HCT116 (cell line): ENCODE measurements around the gene LRRC47.

ENCODE experiments used
- CTCF ChIP-seq, 3 experiments: fragments of 200-600 bp in 1 of 3; sonication (generic) in 1 of 3; IDR thresholded peaks in 2 of 3; conservative IDR thresholded peaks in 1 of 3; 2 replicates each; pipeline ENCODE4 v1.5.1; 2012 to 2017; ENCODE audit warnings: low read depth in 2 of 3, low read length in 2 of 3, antibody characterized with exemption in 1 of 3, borderline replicate concordance in 1 of 3, control low read depth in 1 of 3, mild to moderate bottlenecking in 1 of 3, mixed read lengths in 1 of 3, mixed run types in 1 of 3, moderate library complexity in 1 of 3; ENCODE audit not compliant: insufficient read depth in 1 of 3
- EGR1 ChIP-seq: IDR thresholded peaks from 2 replicates; pipeline ENCODE4 v1.6.1; 2012; ENCODE audit warnings: low read depth
- ELF1 ChIP-seq: IDR thresholded peaks from 2 replicates; pipeline ENCODE4 v1.6.1; 2012; ENCODE audit warnings: low read depth, borderline replicate concordance
- EZH2 ChIP-seq: fragments of 200-600 bp; sonication (generic); IDR thresholded peaks from 2 replicates; pipeline ENCODE4 v1.6.1; 2017; ENCODE audit warnings: antibody characterized with exemption, mixed run types
- EZH2phosphoT487 ChIP-seq: fragments of 200-600 bp; IDR thresholded peaks from 2 replicates; pipeline ENCODE4 v1.6.1; 2018; ENCODE audit warnings: antibody characterized with exemption, borderline replicate concordance
- MAX ChIP-seq: IDR thresholded peaks from 2 replicates; pipeline ENCODE4 v1.6.1; 2012
- POLR2A ChIP-seq: IDR thresholded peaks from 2 replicates; pipeline ENCODE4 v1.7.0; 2011; ENCODE audit warnings: borderline replicate concordance; ENCODE audit not compliant: insufficient read depth, insufficient read length; ENCODE audit errors: extremely low read depth
- SP1 ChIP-seq: IDR thresholded peaks from 2 replicates; pipeline ENCODE4 v1.6.1; 2012; ENCODE audit warnings: low read depth
- YY1 ChIP-seq: IDR thresholded peaks from 2 replicates; pipeline ENCODE4 v1.6.1; 2011; ENCODE audit warnings: low read length, low read depth, moderate library complexity, mild to moderate bottlenecking; ENCODE audit not compliant: insufficient replicate concordance; ENCODE audit errors: extremely low read depth

- TF ChIP-seq CTCF (IDR thresholded peaks at IDR 0.05 in 2 of 3, conservative IDR thresholded peaks at IDR 0.05 in 1 of 3; ENCODE audit: borderline replicate concordance in 1 of 3, insufficient read depth in 1 of 3, low read depth in 2 of 3, low read length in 2 of 3) = no peak
- TF ChIP-seq EGR1 = no peak
- no peak for TF ChIP-seq YY1
- TF ChIP-seq POLR2A = no peak
- TF ChIP-seq EZH2phosphoT487 = no peak
- no peak for TF ChIP-seq ELF1
- TF ChIP-seq SP1 = no peak
- no peak for TF ChIP-seq MAX
- no peak for TF ChIP-seq EZH2
Measured at GRCh38 chr1:3841491-3841890, 45.2 kb upstream of the LRRC47 start.
